PC-3 (cell line): ENCODE measurements around the gene TTC39A.

Source experiments
- EZH2 ChIP-seq: fragments of 300-600 bp; sonication (generic); IDR thresholded peaks from one replicate; pipeline ENCODE4 v1.6.1; 2017; ENCODE audit warnings: antibody characterized with exemption, mild to moderate bottlenecking, low read length; ENCODE audit not compliant: unreplicated experiment
- EZH2phosphoT487 ChIP-seq: fragments of 300-600 bp; sonication (generic); IDR thresholded peaks from 2 replicates; pipeline ENCODE4 v1.6.1; 2018; ENCODE audit warnings: mild to moderate bottlenecking, antibody characterized with exemption, low read length, borderline replicate concordance
- TF ChIP-seq, protein P1 (sequence below): fragments of 300-600 bp; sonication (generic); conservative IDR thresholded peaks from 2 replicates; pipeline ENCODE4 v1.5.1; 2017; ENCODE audit warnings: antibody characterized with exemption, low read depth, mild to moderate bottlenecking, low read length

DNA sequence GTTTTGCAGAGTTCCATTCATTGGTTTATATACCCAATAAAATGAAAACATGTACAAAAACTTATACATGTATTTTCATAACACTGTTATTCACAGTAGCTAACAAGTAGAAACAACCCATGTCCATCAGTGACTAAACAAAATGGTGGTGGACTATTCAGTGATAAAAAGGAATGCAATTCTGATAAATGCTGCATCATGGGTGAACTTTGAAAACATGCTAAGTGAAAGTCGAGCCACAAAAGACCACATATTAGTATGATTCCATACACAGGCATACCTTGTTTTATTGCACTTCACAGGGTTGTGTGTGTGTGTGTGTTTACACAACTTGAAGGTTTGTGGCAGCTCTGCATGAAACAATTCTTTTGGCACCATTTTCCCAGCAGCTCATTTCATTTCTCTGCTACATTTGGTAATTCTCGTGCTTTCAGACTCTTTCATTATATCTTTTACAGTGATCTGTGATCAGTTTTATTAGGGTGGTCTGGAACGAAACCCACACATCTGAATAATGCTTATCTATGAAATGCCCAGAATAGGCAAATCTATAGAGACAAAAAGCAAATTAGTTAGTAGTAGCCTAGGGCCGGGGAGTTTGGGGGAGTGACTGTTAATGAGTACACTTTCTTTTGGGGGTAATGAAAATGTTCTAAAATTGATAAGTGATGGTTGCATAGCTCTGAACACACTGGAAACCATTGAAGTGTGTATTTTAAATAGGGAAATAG is 67.0 kb downstream of the TTC39A start:
- TF ChIP-seq, protein P1, sequence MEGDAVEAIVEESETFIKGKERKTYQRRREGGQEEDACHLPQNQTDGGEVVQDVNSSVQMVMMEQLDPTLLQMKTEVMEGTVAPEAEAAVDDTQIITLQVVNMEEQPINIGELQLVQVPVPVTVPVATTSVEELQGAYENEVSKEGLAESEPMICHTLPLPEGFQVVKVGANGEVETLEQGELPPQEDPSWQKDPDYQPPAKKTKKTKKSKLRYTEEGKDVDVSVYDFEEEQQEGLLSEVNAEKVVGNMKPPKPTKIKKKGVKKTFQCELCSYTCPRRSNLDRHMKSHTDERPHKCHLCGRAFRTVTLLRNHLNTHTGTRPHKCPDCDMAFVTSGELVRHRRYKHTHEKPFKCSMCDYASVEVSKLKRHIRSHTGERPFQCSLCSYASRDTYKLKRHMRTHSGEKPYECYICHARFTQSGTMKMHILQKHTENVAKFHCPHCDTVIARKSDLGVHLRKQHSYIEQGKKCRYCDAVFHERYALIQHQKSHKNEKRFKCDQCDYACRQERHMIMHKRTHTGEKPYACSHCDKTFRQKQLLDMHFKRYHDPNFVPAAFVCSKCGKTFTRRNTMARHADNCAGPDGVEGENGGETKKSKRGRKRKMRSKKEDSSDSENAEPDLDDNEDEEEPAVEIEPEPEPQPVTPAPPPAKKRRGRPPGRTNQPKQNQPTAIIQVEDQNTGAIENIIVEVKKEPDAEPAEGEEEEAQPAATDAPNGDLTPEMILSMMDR: no peak
- no peak for TF ChIP-seq EZH2
- TF ChIP-seq EZH2phosphoT487: no peak
